HG03039 (cell line): ENCODE measurements around the gene NMT2.

Source experiments
- ATAC-seq: cut with Tn5 transposase; IDR thresholded peaks from one replicate; pipeline ENCODE4 v1.9.1; 2021; ENCODE audit warnings: mild to moderate bottlenecking, moderate library complexity; ENCODE audit not compliant: unreplicated experiment

Gene NMT2

GRCh38 chr10:15097011-15097812 is 71.3 kb downstream of the NMT2 start, which contains the start of gene RPP38:
TSS of gene RPP38 (plus strand) at chr10:15097355. CDS start at chr10:15103315, 5,960 bp downstream.
- ATAC-seq, result peak; percentile 80

- ATAC-seq, result peak; percentile 18
These were observed 71.9 kb downstream of the NMT2 start for GRCh38 chr10:15096661-15097010.

GRCh38 chr10:15092855-15093408 is 75.6 kb downstream of the NMT2 start:
- ATAC-seq, result no peak

DNA sequence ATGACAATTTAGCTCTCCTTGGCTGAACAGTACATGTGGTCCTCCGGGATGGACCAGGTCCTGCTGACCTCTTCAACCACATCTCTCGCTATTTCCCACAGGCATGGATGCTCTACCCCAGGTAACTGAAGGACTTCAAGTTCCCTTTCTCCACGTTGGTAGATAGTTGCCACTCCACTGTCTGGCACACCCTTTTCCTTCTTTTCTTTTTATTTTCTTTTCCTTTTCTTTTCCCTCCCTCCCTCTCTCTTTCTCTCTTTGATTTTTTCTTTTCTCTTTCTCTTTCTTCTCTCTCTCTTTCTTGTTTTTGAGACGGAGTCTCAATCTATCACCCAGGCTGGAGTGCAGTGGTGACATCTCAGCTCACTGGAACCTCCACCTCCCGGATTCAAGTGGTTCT is 77.1 kb downstream of the NMT2 start:
- no peak for ATAC-seq

DNA sequence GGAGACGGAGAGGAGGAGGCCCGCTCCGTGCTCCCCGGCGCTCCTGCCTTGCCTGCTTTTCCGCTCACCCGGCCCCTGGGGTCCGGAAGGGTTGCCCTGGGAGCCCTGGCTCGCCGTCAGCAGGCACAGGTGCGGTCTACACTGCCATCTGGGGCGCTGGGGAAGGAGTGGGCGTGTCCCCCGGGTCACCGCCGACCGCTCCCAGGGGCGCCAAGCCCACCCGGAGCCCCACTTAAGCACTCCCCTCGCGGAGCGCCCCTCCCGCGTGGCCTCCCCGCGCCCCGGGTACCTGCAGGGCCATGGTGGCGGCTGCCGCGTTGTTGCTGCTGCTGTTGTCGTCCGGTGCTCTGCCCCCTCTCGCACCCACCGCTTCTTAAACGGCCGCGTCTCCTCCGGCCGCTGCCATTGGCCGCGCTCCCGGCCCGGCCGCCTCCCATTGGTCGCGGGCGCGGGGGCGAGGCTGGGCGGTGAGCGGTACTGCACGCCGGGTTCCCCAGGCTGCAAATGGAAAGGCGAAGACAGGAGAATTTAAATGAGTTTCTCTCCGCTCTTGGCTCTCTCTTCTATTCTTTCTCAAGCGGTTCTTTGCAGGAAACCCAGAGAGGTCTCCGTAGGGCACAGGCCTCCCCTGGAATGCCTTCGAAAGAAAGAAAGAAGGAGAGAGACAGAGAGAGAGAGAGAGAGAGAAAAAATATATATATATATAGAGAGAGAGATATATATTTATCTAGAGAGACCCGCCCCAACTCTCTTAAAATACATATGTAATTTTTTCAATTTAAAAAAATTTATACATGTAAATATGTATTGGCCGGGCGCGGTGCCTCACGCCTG is 79.8 kb downstream of the NMT2 start, which contains the start of gene ACBD7:
ACBD7 (minus strand) TSS at position 349 of the 834 bp plus-strand sequence; CDS start at position 301, 48 bp downstream.
- ATAC-seq, result peak; percentile 100

DNA sequence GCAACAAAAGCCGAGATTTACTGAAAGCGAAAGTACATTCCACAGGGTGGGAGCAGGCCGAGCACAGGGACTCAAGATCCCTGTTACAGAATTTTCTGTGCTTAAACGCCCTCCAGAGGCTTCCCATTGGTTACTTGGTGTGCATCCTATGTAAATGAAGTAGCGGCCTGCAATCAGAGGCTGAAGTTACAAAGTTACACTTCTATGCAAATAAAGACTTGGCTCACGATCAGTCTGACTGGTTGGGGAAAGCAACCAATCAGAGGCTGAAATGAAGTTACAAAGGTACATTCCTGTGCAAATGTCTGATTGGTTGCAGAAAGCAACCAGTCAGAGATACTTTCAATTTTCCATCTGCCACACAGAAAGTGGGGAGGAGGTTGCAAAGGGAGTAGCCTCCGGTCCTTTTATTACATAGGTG is 84.0 kb downstream of the NMT2 start:
- ATAC-seq, result no peak

DNA sequence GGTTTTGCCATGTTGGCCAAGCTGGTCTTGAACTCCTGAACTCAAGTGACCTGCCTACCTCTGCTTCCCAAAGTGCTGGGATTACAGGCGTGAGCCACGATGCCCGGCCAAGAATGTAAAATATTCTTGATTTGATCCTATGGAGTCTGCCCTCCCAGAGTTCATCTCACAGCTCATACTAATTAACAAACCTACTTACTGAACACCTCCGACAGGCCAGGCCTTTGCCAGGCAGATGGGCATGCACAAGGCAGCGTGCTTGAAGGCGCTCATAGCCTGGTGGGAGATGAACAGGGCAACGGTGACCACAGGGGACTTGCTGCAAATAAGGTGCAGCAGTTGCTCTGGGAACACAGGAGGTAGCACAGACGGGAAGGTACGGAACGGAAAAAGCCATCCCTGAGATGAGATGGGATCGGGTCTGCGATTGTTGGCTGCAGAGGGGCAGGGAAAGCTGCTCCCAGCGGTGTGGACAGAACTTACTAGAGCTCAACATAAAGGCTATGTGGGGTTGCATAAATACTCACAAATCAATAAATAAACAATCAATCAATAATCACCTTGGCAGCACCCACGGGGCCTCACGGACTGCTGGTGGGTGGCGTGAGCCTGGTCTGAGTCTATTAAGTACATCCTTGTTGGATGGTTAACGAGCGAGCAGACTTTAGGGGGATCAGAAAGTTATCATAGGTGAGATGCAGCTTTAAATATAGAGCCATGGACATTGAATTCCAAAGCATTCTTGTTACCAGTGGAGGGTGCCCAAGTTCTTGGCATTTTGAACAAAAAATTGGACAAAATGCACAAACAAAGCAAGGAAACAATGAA is 84.6 kb downstream of the NMT2 start:
- no peak for ATAC-seq

- no peak for ATAC-seq
These were observed 93.1 kb downstream of the NMT2 start for GRCh38 chr10:15075421-15075820.

GRCh38 chr10:15072358-15072757 is 96.1 kb downstream of the NMT2 start:
- ATAC-seq, result no peak

DNA sequence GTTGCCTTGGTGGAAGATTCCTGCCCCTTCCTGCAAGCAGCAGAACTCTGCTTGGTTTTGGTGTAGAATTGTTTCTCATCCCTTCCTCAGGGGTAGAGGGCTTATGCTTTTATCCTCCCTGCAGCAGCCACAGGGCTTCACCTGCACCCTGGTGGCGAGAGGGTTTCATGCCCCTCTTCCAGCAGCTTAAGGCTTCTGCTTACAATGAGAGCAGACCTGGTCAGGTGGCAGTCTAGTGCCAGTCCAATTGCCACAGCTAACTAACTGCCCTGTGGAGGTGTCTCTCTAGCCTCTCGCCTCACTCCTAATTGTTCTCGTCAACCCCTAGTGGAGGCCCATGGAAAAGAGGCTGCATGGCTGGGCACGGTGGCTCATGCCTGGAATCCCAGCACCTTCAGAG is 99.3 kb downstream of the NMT2 start:
- no peak for ATAC-seq

GRCh38 chr10:15068802-15069201 is 99.7 kb downstream of the NMT2 start:
- no peak for ATAC-seq

DNA sequence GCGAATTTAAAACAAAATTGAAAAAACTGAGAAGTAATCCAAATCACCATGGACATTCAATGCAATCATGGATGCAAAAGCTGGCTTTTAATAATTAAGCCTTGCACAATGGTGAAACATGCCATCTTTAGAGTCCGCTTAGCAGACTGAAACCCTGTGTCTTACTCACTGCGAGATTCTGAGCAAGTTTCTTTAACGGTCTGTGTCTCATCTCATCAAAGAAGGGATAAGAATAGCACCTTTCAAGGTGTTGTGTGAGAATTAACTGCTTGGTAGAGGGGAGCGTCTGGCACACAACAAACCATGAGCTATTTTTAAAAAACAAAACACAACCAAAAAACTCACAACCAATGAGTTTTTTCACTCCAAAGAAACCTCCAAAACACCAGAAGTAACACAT is 101.3 kb downstream of the NMT2 start:
- no peak for ATAC-seq

GRCh38 chr10:15060638-15061037 is 107.9 kb downstream of the NMT2 start:
- ATAC-seq, result no peak

- ATAC-seq, result no peak
These were observed 108.6 kb downstream of the NMT2 start for GRCh38 chr10:15059914-15060313.

DNA sequence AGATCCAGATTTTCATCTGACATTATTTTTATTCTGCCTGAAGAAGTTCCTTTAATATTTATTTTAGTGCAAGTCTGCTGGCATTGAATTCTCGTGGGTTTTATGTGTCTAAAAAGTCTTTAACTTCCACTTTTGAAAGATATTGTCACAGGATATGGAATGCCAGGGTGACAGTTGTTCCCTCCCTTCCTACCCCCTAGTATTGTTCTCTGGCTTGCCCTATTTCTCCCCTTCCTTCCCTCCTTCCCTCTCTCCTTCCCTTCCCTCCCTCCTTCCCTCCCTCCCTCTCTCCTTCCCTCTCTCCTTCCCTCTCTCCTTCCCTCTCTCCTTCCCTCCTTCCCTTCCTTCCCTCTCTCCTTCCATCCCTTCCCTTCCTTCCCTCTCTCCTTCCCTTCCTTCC is 109.8 kb downstream of the NMT2 start:
- no peak for ATAC-seq
